Glomerular visceral epithelial cell (primary cell): ENCODE results near the gene TNIP1.

Experiments
- DNase-seq: peaks from one replicate; pipeline ENCODE4 v3.0.0-alpha.2; 2016; ENCODE audit errors: extremely low spot score

Gene TNIP1

GRCh38 chr5:151001436-151001835 lies 79.4 kb downstream of the TNIP1 start:
- DNase-seq: no peak

- no peak for DNase-seq
Observed at GRCh38 chr5:150999704-151000442, 81.0 kb downstream of the TNIP1 start.

- no peak for DNase-seq
Observed at GRCh38 chr5:150993826-150994412, 86.9 kb downstream of the TNIP1 start.

- DNase-seq: no peak
Observed at GRCh38 chr5:150993422-150993821, 87.4 kb downstream of the TNIP1 start.

- no peak for DNase-seq
Observed at GRCh38 chr5:150992705-150993104, 88.1 kb downstream of the TNIP1 start.

GRCh38 chr5:150989695-150990094 lies 91.1 kb downstream of the TNIP1 start:
- no peak for DNase-seq

GRCh38 chr5:150987746-150988145 lies 93.1 kb downstream of the TNIP1 start:
- no peak for DNase-seq
